ENCODE results near the gene EHF.

- TF ChIP-seq CTCF (IDR thresholded peaks at IDR 0.05) (no peak), POLR2A (IDR thresholded peaks at IDR 0.05) (no peak)
These were observed 19.3 kb upstream of the EHF start for GRCh38 chr11:34601609-34602008.

Data from body of pancreas (tissue), 4 donors.